Progenitor cell of endocrine pancreas (in vitro differentiated cells): ENCODE measurements around the gene DUSP16. TPM values are rescaled to one million over a fixed set of nuclear protein-coding genes. Genes with fewer than 3 reads are reported as not detected.

ENCODE experiments used
- DNase-seq: peaks from one replicate; pipeline ENCODE4 v3.0.0; 2021; ENCODE audit warnings: low spot score; ENCODE audit not compliant: unreplicated experiment
- H3K27ac Mint-ChIP-seq: 2 replicates; pipeline ENCODE4 v1.8.0; 2021; ENCODE audit warnings: mild to moderate bottlenecking, moderate library complexity, mixed read lengths
- H3K27me3 Mint-ChIP-seq: 2 replicates; pipeline ENCODE4 v1.8.0; 2021; ENCODE audit warnings: mixed read lengths
- H3K36me3 Mint-ChIP-seq: 2 replicates; pipeline ENCODE4 v1.8.0; 2022; ENCODE audit warnings: mixed read lengths; ENCODE audit not compliant: insufficient read depth
- H3K4me1 Mint-ChIP-seq: 2 replicates; pipeline ENCODE4 v1.8.0; 2021; ENCODE audit warnings: low read depth, mixed read lengths
- H3K4me3 Mint-ChIP-seq: 2 replicates; pipeline ENCODE4 v1.8.0; 2021; ENCODE audit warnings: low read depth, mild to moderate bottlenecking, moderate library complexity, mixed read lengths
- H3K9me3 Mint-ChIP-seq: 2 replicates; pipeline ENCODE4 v1.8.0; 2021; ENCODE audit warnings: low read depth, mixed read lengths
- CTCF ChIP-seq: fragments of 200-600 bp; sonication (generic); IDR thresholded peaks from one replicate; pipeline ENCODE4 v1.5.0; 2021; ENCODE audit warnings: antibody characterized with exemption, mild to moderate bottlenecking; ENCODE audit not compliant: unreplicated experiment
- total RNA-seq: library from RNA; stranded (reverse); gene quantifications from 2 replicates; pipeline ENCODE4 v1.2.1, GENCODE V29; 2021

DUSP16 gene
- total RNA-seq, 1 donor from 2014 or later, result 67.5 TPM

- Mint-ChIP-seq H3K36me3 (peaks cover 34% of the 10 kb centered on the region), H3K4me1 (no peaks in the 10 kb centered on the region), H3K27ac (peak overlapping the region; percentile 5), H3K9me3 (peaks cover 15% of the 10 kb centered on the region), H3K27me3 (no peaks in the 10 kb centered on the region), H3K4me3 (no peak overlapping the region)
- no peak for TF ChIP-seq CTCF
- DNase-seq, result no peak
Observed at GRCh38 chr12:12466157-12466556, 96.5 kb downstream of the DUSP16 start.

- no peak for DNase-seq
- no peak for TF ChIP-seq CTCF
- Mint-ChIP-seq H3K9me3 (peaks cover 11% of the 10 kb centered on the region), H3K36me3 (peaks cover 28% of the 10 kb centered on the region), H3K27ac (no peak overlapping the region), H3K27me3 (no peaks in the 10 kb centered on the region), H3K4me1 (no peaks in the 10 kb centered on the region), H3K4me3 (no peak overlapping the region)
Observed at GRCh38 chr12:12465522-12465921, 97.1 kb downstream of the DUSP16 start.

- Mint-ChIP-seq H3K27ac (no peak overlapping the region), H3K9me3 (peaks cover 1% of the 10 kb centered on the region), H3K27me3 (no peaks in the 10 kb centered on the region), H3K4me3 (no peak overlapping the region), H3K4me1 (no peaks in the 10 kb centered on the region), H3K36me3 (peaks cover 7% of the 10 kb centered on the region)
- no peak for TF ChIP-seq CTCF
- DNase-seq, result no peak
Observed at GRCh38 chr12:12461923-12462315, 100.7 kb downstream of the DUSP16 start.

- no peak for DNase-seq
- Mint-ChIP-seq H3K9me3 (peaks cover 3% of the 10 kb centered on the region), H3K27me3 (no peaks in the 10 kb centered on the region), H3K27ac (no peak overlapping the region), H3K4me3 (no peak overlapping the region), H3K36me3 (peaks cover 7% of the 10 kb centered on the region), H3K4me1 (no peaks in the 10 kb centered on the region)
- no peak for TF ChIP-seq CTCF
Observed at GRCh38 chr12:12460935-12461922, 101.4 kb downstream of the DUSP16 start.

GRCh38 chr12:12456637-12457036, 106.0 kb downstream of the DUSP16 start:
- peaks cover 4% of the 10 kb centered on the region for H3K36me3 Mint-ChIP-seq
- no peaks in the 10 kb centered on the region for H3K4me1 Mint-ChIP-seq
- peaks cover 3% of the 10 kb centered on the region for H3K9me3 Mint-ChIP-seq
- H3K27me3 Mint-ChIP-seq, result no peaks in the 10 kb centered on the region
- TF ChIP-seq CTCF, result no peak
- no peak overlapping the region for H3K27ac Mint-ChIP-seq
- no peak for DNase-seq
- H3K4me3 Mint-ChIP-seq, result no peak overlapping the region
